T-cell (primary cell): ENCODE measurements around the gene ST7. TPM values are rescaled to one million over a fixed set of nuclear protein-coding genes. Genes with fewer than 3 reads are reported as not detected.
"Not testable (repeated sequence)": the region's sequence is repeated elsewhere in the genome, so short reads cannot be mapped to it uniquely, and the experiment has no call there.

Experiments
- ATAC-seq, 4 experiments: fragments of 200-7000 bp in 3 of 4; fragments of 150-1000 bp in 1 of 4; cut with Tn5 transposase; replicated peaks in 1 of 4; 1 replicate in 3 of 4; 2 replicates in 1 of 4; pipeline ENCODE4 v1.10.0; 2021; ENCODE audit warnings: moderate library complexity in 3 of 4, mild to moderate bottlenecking in 2 of 4, moderate number of reproducible peaks in 1 of 4
- CTCF ChIA-PET, 2 donors: fragments of 300-600 bp; sonication (Branson Sonifier 250); formaldehyde crosslinking; loops; one replicate each; lab custom pipeline; 2022; ENCODE audit warnings: antibody characterized with exemption in 2 of 2; lab: Charles Lee
- POLR2A ChIA-PET, 2 donors: fragments of 300-600 bp; sonication (Branson Sonifier 250); formaldehyde crosslinking; loops; one replicate each; lab custom pipeline; 2022; ENCODE audit warnings: antibody characterized with exemption in 2 of 2; lab: Charles Lee
- DNase-seq, 35 experiments: peaks; one replicate each; pipeline versions ENCODE4 v3.0.0 to v3.0.0-alpha.2; 2013 to 2023
- H3K27ac ChIP-seq: one replicate; pipeline ENCODE4 v1.5.1; 2013; ENCODE audit warnings: low read length
- H3K27me3 ChIP-seq, 2 experiments: replicated peaks in 1 of 2; 1 replicate in 1 of 2; 2 replicates in 1 of 2; pipeline versions ENCODE4 v1.6.1 to v1.7.0; 2013; ENCODE audit warnings: low read length in 1 of 2, mixed read lengths in 1 of 2; ENCODE audit not compliant: control insufficient read depth in 2 of 2, insufficient read depth in 2 of 2; ENCODE audit errors: extremely low read depth in 1 of 2
- H3K36me3 ChIP-seq, 2 donors: 1 replicate in 1 of 2; 2 replicates in 1 of 2; pipeline versions ENCODE4 v1.6.1 to v1.7.0; 2013; ENCODE audit warnings: low read length in 1 of 2; ENCODE audit not compliant: control insufficient read depth in 2 of 2, insufficient read depth in 1 of 2; ENCODE audit errors: extremely low read depth in 1 of 2
- H3K4me1 ChIP-seq, 2 experiments: 1 replicate in 1 of 2; 2 replicates in 1 of 2; pipeline versions ENCODE4 v1.6.1 to v1.7.0; 2013; ENCODE audit warnings: low read length in 2 of 2, mixed read lengths in 1 of 2; ENCODE audit not compliant: insufficient read depth in 2 of 2, control insufficient read depth in 1 of 2; ENCODE audit errors: extremely low read depth in 1 of 2
- H3K4me3 ChIP-seq, 2 donors: 1 replicate in 1 of 2; 2 replicates in 1 of 2; pipeline versions ENCODE4 v1.5.1 to v1.7.0; 2013; ENCODE audit warnings: mild to moderate bottlenecking in 2 of 2, low read length in 1 of 2, moderate library complexity in 1 of 2; ENCODE audit not compliant: control insufficient read depth in 1 of 2; ENCODE audit errors: extremely low read depth in 1 of 2
- H3K9me3 ChIP-seq: 2 replicates; pipeline ENCODE4 v1.7.0; 2013
- H3K27ac Mint-ChIP-seq, 2 donors: one replicate each; pipeline ENCODE4 v1.8.0; 2020 to 2021; ENCODE audit warnings: mild to moderate bottlenecking in 2 of 2, mixed read lengths in 2 of 2
- H3K27me3 Mint-ChIP-seq, 2 donors: one replicate each; pipeline ENCODE4 v1.8.0; 2021 to 2022; ENCODE audit warnings: mixed read lengths in 2 of 2
- H3K36me3 Mint-ChIP-seq: one replicate; pipeline ENCODE4 v1.8.0; 2021; ENCODE audit warnings: mixed read lengths
- H3K4me1 Mint-ChIP-seq, 3 donors: one replicate each; pipeline ENCODE4 v1.8.0; 2020 to 2022; ENCODE audit warnings: mixed read lengths in 3 of 3, mild to moderate bottlenecking in 1 of 3
- H3K4me3 Mint-ChIP-seq, 3 donors: one replicate each; pipeline ENCODE4 v1.8.0; 2020 to 2022; ENCODE audit warnings: mild to moderate bottlenecking in 3 of 3, mixed read lengths in 3 of 3, moderate library complexity in 3 of 3
- H3K9me3 Mint-ChIP-seq, 3 donors: one replicate each; pipeline ENCODE4 v1.8.0; 2020 to 2022; ENCODE audit warnings: mixed read lengths in 3 of 3
- WGBS: methylation state at CpG from one replicate; pipeline ENCODE4 v1.1.5; 2013; ENCODE audit warnings: missing lambda C conversion rate; ENCODE audit not compliant: insufficient coverage; 5-methylcytosine and 5-hydroxymethylcytosine counted together
- total RNA-seq, 35 experiments: library from RNA in 6 of 35; stranded (reverse) in 6 of 35; fragments of 120-200 nt in 1 of 35; gene quantifications; one replicate each; pipeline versions ENCODE4 v1.2.1 to v1.2.4 and lab custom pipeline; 2013 to 2026

The ST7 gene
- total RNA-seq, 5 donors from 2014 or later (not counting 1 experiment from before 2014, with no cell fraction given), result 3.3 to 6.1 (median 4.4) TPM

DNA sequence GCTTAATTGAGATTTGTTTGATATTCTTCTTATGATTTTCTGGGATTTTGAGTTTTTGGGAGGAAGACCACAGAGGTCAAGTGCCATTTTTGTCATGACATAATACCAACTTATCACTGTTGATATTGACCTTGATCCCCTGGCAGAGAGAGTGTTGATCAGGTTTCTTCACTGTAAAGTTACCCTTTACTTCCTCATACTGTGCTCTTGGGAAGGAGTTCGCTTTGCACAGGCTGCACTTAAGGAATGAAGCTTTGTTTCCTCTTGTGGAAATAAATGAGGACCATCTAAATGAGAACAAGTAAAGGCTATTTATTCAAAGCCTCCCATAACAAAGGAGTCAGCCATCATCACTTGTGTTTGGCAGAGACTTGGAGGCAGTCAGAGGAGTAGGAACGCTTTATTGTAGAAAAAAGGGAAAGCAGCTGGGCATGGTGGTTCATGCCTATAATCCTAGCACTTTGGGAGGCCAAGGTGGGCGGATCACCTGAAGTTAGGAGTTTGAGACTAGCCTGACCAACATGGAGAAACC lies 16.1 kb downstream of the ST7 start:
- ChIA-PET CTCF (interaction anchor here in 1 of 2 donors (0.6 to 1.1 kb wide), 2 partner anchors 11 to 15 kb away, joined by 3 read pairs; no protein-coding TSS in a partner anchor), POLR2A (no interaction called here)
- DNase-seq, result no peak
- no peaks in the 10 kb centered on the region for H3K27me3 ChIP-seq
- no peak overlapping the region for H3K4me3 Mint-ChIP-seq
- peaks cover 0 to 3% of the 10 kb centered on the region in 2 donors for H3K27me3 Mint-ChIP-seq
- H3K4me1 Mint-ChIP-seq, result peaks cover 0 to 4% (median 0%) of the 10 kb centered on the region in 3 donors
- no peaks in the 10 kb centered on the region for H3K9me3 Mint-ChIP-seq
- H3K9me3 ChIP-seq, result no peaks in the 10 kb centered on the region
- 86% methylated on average over 2 of the region's 3 CpGs for WGBS
- H3K27ac ChIP-seq, result no peak overlapping the region
- no peak overlapping the region for H3K27ac Mint-ChIP-seq
- H3K36me3 Mint-ChIP-seq, result peaks cover 3% of the 10 kb centered on the region
- H3K4me3 ChIP-seq, result no peak overlapping the region
- ATAC-seq, result no peak
- no peaks in the 10 kb centered on the region for H3K36me3 ChIP-seq
- H3K4me1 ChIP-seq, result no peaks in the 10 kb centered on the region

DNA sequence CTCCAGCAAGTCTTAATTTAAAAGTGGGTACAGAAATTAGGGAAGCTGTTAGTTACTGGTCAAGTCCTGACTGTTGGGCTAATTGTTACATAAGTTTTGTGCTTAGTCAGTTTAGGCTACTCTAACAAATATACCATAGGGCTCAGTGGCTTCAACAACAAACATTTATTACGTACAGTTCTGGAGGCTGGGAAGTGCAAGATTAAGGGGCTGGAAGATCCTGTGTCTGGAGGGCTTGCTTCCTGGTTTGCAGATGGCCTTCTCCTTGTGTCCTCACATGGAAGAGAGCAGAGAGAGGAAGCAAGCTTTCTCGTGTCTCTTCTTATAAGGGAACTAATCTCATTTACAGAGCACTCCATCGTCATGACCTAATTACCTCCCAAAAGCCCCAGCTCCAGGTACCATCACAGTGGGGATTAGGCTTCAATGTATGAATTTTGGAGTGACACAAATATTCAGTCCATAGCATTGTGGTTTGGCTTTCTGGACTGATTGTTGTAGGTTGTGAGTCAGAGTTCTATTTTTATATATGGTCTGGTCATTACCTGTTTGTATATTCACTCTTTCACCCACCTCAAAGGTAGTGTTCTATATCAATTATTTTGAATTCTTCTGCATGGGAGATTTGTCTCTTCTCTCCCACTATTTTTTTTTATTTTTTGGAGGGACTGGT lies 17.1 kb downstream of the ST7 start:
- WGBS, result no CpG with 5 or more reads among the region's 3 CpGs
- Mint-ChIP-seq H3K27ac (no peak overlapping the region), H3K4me1 (peaks cover 0 to 4% (median 0%) of the 10 kb centered on the region in 3 donors), H3K36me3 (peaks cover 7% of the 10 kb centered on the region), H3K9me3 (no peaks in the 10 kb centered on the region), H3K27me3 (peaks cover 0 to 3% of the 10 kb centered on the region in 2 donors), H3K4me3 (no peak overlapping the region)
- no peaks in the 10 kb centered on the region for H3K4me1 ChIP-seq
- no peak for ATAC-seq
- no peak overlapping the region for H3K27ac ChIP-seq
- DNase-seq, result no peak
- no peaks in the 10 kb centered on the region for H3K9me3 ChIP-seq
- CTCF ChIA-PET, result interaction anchor here (0.5 to 0.7 kb wide), 4 partner anchors 12 to 841 kb away, joined by 3 read pairs; no protein-coding TSS in a partner anchor
- no peaks in the 10 kb centered on the region for H3K27me3 ChIP-seq
- H3K4me3 ChIP-seq, result no peak overlapping the region
- POLR2A ChIA-PET, result interaction anchor here in 1 of 2 donors (0.5 kb wide), 1 partner anchor 32 kb away, joined by 5 read pairs; no protein-coding TSS in a partner anchor
- no peaks in the 10 kb centered on the region for H3K36me3 ChIP-seq

DNA sequence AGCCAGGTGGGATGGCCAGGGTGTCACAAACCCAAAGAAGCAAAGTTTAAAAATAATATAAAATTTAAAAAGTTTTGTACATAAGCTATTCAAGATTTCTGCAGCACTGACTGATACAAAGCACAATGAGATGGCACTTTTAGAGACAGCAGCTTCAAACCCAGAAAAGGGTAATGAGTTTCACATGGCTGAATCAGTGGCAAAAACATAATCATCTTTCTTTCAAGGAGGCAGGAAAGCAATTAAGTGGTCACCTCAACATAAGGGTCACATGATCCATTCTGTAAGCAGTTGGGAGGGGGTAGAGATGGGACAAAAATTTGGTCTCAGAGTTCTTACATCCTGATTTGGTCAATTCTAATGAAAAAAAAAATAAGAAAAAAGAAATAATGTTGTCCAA lies 17.9 kb downstream of the ST7 start:
- not testable (repeated sequence) for H3K27ac ChIP-seq

DNA sequence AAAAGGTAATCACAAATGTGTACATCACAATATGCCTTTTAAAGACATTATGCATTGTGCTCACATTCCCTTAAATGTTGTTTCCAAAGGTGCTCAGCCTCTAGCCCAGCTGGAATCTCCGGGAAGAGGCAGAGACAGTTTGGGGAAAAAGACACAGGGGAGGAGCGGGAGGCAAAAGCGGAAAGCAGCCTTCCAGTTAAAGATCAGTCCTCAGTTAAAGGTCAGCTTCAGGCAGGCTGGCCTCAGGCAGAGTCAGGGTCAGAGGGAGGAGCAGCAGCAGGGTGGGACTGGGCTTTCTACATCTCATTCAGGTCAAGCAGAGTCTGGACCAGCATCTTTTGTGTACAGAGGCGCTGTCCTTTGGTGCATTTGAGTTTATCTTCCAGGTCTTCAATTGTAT lies 18.6 kb downstream of the ST7 start:
- H3K27me3 ChIP-seq, result no peaks in the 10 kb centered on the region
- peaks cover 0 to 3% of the 10 kb centered on the region in 2 donors for H3K27me3 Mint-ChIP-seq
- peaks cover 7% of the 10 kb centered on the region for H3K36me3 Mint-ChIP-seq
- no peak overlapping the region for H3K4me3 ChIP-seq
- H3K9me3 Mint-ChIP-seq, result no peaks in the 10 kb centered on the region
- no peaks in the 10 kb centered on the region for H3K36me3 ChIP-seq
- POLR2A ChIA-PET, result interaction anchor here in 1 of 2 donors (0.7 kb wide), 1 partner anchor 106 kb away, joined by 3 read pairs; no protein-coding TSS in a partner anchor
- CTCF ChIA-PET, result no interaction called here
- DNase-seq (no peak), ATAC-seq (no peak)
- H3K4me1 Mint-ChIP-seq, result peaks cover 0 to 4% (median 0%) of the 10 kb centered on the region in 3 donors
- no peaks in the 10 kb centered on the region for H3K9me3 ChIP-seq
- no peaks in the 10 kb centered on the region for H3K4me1 ChIP-seq
- 96% methylated on average over 4 of the region's 4 CpGs for WGBS
- H3K27ac ChIP-seq, result no peak overlapping the region
- no peak overlapping the region for H3K4me3 Mint-ChIP-seq
- no peak overlapping the region for H3K27ac Mint-ChIP-seq

More for the DNA sequence above, 17.9 kb downstream of the ST7 start:
- H3K4me1 Mint-ChIP-seq, H3K9me3 ChIP-seq, H3K36me3 ChIP-seq, H3K4me3 Mint-ChIP-seq, H3K9me3 Mint-ChIP-seq, ATAC-seq, H3K27ac Mint-ChIP-seq, CTCF ChIA-PET, H3K27me3 ChIP-seq, DNase-seq, H3K27me3 Mint-ChIP-seq, H3K4me1 ChIP-seq, H3K4me3 ChIP-seq, H3K36me3 Mint-ChIP-seq: not testable (repeated sequence)
- POLR2A ChIA-PET, result interaction anchor here (0.5 to 0.7 kb wide), 2 partner anchors 33 to 105 kb away, joined by 3 to 5 read pairs; no protein-coding TSS in a partner anchor

DNA sequence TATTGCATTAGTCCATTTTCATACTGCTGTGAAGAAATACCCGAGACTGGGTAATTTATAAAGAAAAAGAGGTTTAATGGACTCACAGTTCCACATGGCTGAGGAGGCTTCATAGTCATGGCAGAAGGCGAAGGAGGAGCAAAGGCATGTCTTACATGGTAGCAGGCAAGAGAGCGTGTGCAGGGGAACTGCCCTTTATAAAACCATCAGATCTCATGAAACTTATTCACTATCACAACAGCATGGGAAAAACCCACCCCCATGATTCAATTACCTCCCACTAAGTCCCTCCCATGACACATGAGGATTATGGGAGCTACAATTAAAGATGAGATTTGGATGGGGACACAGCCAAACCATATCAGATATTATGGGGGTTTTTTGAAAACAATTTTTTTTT lies 21.7 kb downstream of the ST7 start:
- H3K27me3 Mint-ChIP-seq, ATAC-seq, H3K27me3 ChIP-seq, H3K9me3 ChIP-seq, H3K36me3 Mint-ChIP-seq, CTCF ChIA-PET, H3K4me1 ChIP-seq, H3K27ac Mint-ChIP-seq, H3K36me3 ChIP-seq, H3K4me1 Mint-ChIP-seq, H3K4me3 Mint-ChIP-seq, H3K9me3 Mint-ChIP-seq, POLR2A ChIA-PET, H3K27ac ChIP-seq, H3K4me3 ChIP-seq, DNase-seq: not testable (repeated sequence)
- WGBS, result 100% methylated on average over 1 of the region's 3 CpGs

DNA sequence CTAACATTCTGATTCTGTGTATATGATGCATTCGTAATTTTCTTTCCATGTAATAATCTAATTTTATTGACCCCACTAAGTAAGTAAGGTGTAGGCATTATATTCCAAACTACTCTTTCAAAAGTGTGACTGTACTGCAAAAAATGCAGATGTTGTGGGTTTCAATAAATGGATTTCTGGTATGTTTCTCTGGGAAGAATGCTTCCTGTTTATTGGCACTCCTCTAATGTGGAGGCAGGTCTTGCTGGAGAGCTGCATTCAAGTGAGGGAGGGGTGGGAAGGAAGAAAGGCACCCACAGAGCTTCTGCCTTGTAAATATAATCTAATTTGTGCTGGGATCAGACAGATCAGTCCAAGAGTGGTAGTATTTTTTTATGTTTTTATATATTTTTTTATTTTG lies 23.9 kb downstream of the ST7 start:
- no peaks in the 10 kb centered on the region for H3K27me3 ChIP-seq
- H3K9me3 Mint-ChIP-seq, result no peaks in the 10 kb centered on the region
- no peaks in the 10 kb centered on the region for H3K27me3 Mint-ChIP-seq
- peaks cover 7% of the 10 kb centered on the region for H3K36me3 Mint-ChIP-seq
- no peak for ATAC-seq
- H3K36me3 ChIP-seq, result no peaks in the 10 kb centered on the region
- no CpG with 5 or more reads among the region's 1 CpG for WGBS
- ChIA-PET POLR2A (no interaction called here), CTCF (interaction anchor here in 1 of 2 donors (0.6 kb wide), 2 partner anchors 153 to 639 kb away, joined by 3 read pairs; no protein-coding TSS in a partner anchor)
- H3K27ac ChIP-seq, result no peak overlapping the region
- no peak for DNase-seq
- no peak overlapping the region for H3K4me3 Mint-ChIP-seq
- H3K27ac Mint-ChIP-seq, result no peak overlapping the region
- H3K9me3 ChIP-seq, result no peaks in the 10 kb centered on the region
- H3K4me1 ChIP-seq, result no peaks in the 10 kb centered on the region
- H3K4me1 Mint-ChIP-seq, result no peaks in the 10 kb centered on the region
- no peak overlapping the region for H3K4me3 ChIP-seq
